DLD1 (cell line): Measurements from ENCODE around the gene KCTD12.

ENCODE experiments used
- in situ Hi-C: cut with HindIII; loops from 2 replicates; pipeline ENCODE4 v1.10.0; 2017; ENCODE audit warnings: low sequenced_read_pairs

Gene KCTD12

GRCh38 chr13:76889254-76889653 is 3.0 kb upstream of the KCTD12 start:
- in situ Hi-C loops: no loop called here

- in situ Hi-C loops: no loop called here
Measured at GRCh38 chr13:76888421-76888820, 2.2 kb upstream of the KCTD12 start.

- in situ Hi-C loops: no loop called here
Measured at GRCh38 chr13:76887076-76887563, 915 bp upstream of the KCTD12 start.

- in situ Hi-C loops: no loop called here
Measured at GRCh38 chr13:76886005-76886291, 257 bp downstream of the KCTD12 start.

- in situ Hi-C loops: no loop called here
Measured at GRCh38 chr13:76885203-76886004, 801 bp downstream of the KCTD12 start.

- in situ Hi-C loops: no loop called here
Measured at GRCh38 chr13:76884907-76885202, 1.4 kb downstream of the KCTD12 start.

GRCh38 chr13:76884186-76884906 is 1.9 kb downstream of the KCTD12 start:
- in situ Hi-C loops: no loop called here

GRCh38 chr13:76883236-76883635 is 3.0 kb downstream of the KCTD12 start:
- in situ Hi-C loops: no loop called here

GRCh38 chr13:76882431-76882830 is 3.8 kb downstream of the KCTD12 start:
- in situ Hi-C loops: no loop called here

GRCh38 chr13:76879883-76880270 is 6.3 kb downstream of the KCTD12 start:
- in situ Hi-C loops: no loop called here

GRCh38 chr13:76879203-76879882 is 6.9 kb downstream of the KCTD12 start:
- in situ Hi-C loops: no loop called here

GRCh38 chr13:76878043-76878442 is 8.2 kb downstream of the KCTD12 start:
- in situ Hi-C loops: no loop called here

- in situ Hi-C loops: no loop called here
Measured at GRCh38 chr13:76875271-76875815, 10.9 kb downstream of the KCTD12 start.

GRCh38 chr13:76874479-76874878 is 11.7 kb downstream of the KCTD12 start:
- in situ Hi-C loops: no loop called here

GRCh38 chr13:76873445-76873844 is 12.8 kb downstream of the KCTD12 start:
- in situ Hi-C loops: no loop called here

- in situ Hi-C loops: no loop called here
Measured at GRCh38 chr13:76872675-76873074, 13.5 kb downstream of the KCTD12 start.

GRCh38 chr13:76871432-76871831 is 14.8 kb downstream of the KCTD12 start:
- in situ Hi-C loops: no loop called here

GRCh38 chr13:76868371-76868770 is 17.8 kb downstream of the KCTD12 start:
- in situ Hi-C loops: no loop called here

GRCh38 chr13:76865996-76866503 is 20.2 kb downstream of the KCTD12 start:
- in situ Hi-C loops: no loop called here

- in situ Hi-C loops: no loop called here
Measured at GRCh38 chr13:76865109-76865508, 21.1 kb downstream of the KCTD12 start.

- in situ Hi-C loops: no loop called here
Measured at GRCh38 chr13:76864259-76864658, 21.9 kb downstream of the KCTD12 start.

- in situ Hi-C loops: no loop called here
Measured at GRCh38 chr13:76863022-76863421, 23.2 kb downstream of the KCTD12 start.
